Measurements from ENCODE around the gene NIP7. TPM values are rescaled to one million over a fixed set of nuclear protein-coding genes. Genes with fewer than 3 reads are reported as not detected.

Gene NIP7
- total and polyA plus RNA-seq, 4 experiments from 2014 or later, result 23.4 to 31.9 (median 27.7) TPM

GRCh38 chr16:69367980-69368379 lies 28.4 kb downstream of the NIP7 start:
- H3K4me1 Mint-ChIP-seq, result peaks cover 0 to 25% (median 9%) of the 10 kb centered on the region in 4 donors
- intact Hi-C loops (cut with micrococcal nuclease), result no loop called here
- Histone ChIP-seq H3K36me3 (ENCODE audit: insufficient read depth, low read length) (peaks cover 48% of the 10 kb centered on the region), H3K27ac (ENCODE audit: low read depth, low read length) (no peak overlapping the region), H3K4me3 (ENCODE audit: low read length in 2 of 2) (no peak overlapping the region), H3K9me3 (ENCODE audit: control insufficient read depth in 1 of 2, low read length in 2 of 2) (no peaks in the 10 kb centered on the region), H3K27me3 (ENCODE audit: insufficient read depth, low read length) (no peaks in the 10 kb centered on the region), H3K4me1 (ENCODE audit: insufficient read depth, low read length) (no peaks in the 10 kb centered on the region)
- CTCF ChIA-PET (ENCODE audit: partially characterized antibody), result no interaction called here
- H3K27me3 Mint-ChIP-seq, result no peaks in the 10 kb centered on the region
- peak overlapping the region in 2 of 7 donors; percentile 42 to 52 for H3K27ac Mint-ChIP-seq
- no peak for DNase-seq
- no peak overlapping the region for H3K4me3 Mint-ChIP-seq
- H3K36me3 Mint-ChIP-seq, result peaks cover 45 to 76% of the 10 kb centered on the region in 2 donors
- no peaks in the 10 kb centered on the region for H3K9me3 Mint-ChIP-seq
- POLR2A ChIA-PET (ENCODE audit: partially characterized antibody), result no interaction called here

- intact Hi-C loops (cut with micrococcal nuclease), result no loop called here
- peaks cover 6 to 20% (median 12%) of the 10 kb centered on the region in 4 donors for H3K4me1 Mint-ChIP-seq
- Histone ChIP-seq H3K4me3 (ENCODE audit: low read length in 2 of 2) (no peak overlapping the region), H3K27me3 (ENCODE audit: insufficient read depth, low read length) (no peaks in the 10 kb centered on the region), H3K27ac (ENCODE audit: low read depth, low read length) (no peak overlapping the region), H3K9me3 (ENCODE audit: control insufficient read depth in 1 of 2, low read length in 2 of 2) (no peaks in the 10 kb centered on the region), H3K36me3 (ENCODE audit: insufficient read depth, low read length) (peaks cover 48% of the 10 kb centered on the region), H3K4me1 (ENCODE audit: insufficient read depth, low read length) (no peaks in the 10 kb centered on the region)
- no peaks in the 10 kb centered on the region for H3K27me3 Mint-ChIP-seq
- H3K27ac Mint-ChIP-seq, result no peak overlapping the region
- no peak for DNase-seq
- ChIA-PET POLR2A (ENCODE audit: partially characterized antibody) (no interaction called here), CTCF (ENCODE audit: partially characterized antibody) (no interaction called here)
- no peak overlapping the region for H3K4me3 Mint-ChIP-seq
- H3K9me3 Mint-ChIP-seq, result no peaks in the 10 kb centered on the region
- peaks cover 46 to 77% of the 10 kb centered on the region in 2 donors for H3K36me3 Mint-ChIP-seq
These were observed 29.3 kb downstream of the NIP7 start for GRCh38 chr16:69368866-69369265.

- POLR2A ChIA-PET (ENCODE audit: partially characterized antibody), result no interaction called here
- intact Hi-C loops (cut with micrococcal nuclease), result no loop called here
- Histone ChIP-seq H3K27me3 (ENCODE audit: insufficient read depth, low read length) (no peaks in the 10 kb centered on the region), H3K36me3 (ENCODE audit: insufficient read depth, low read length) (peaks cover 38% of the 10 kb centered on the region), H3K9me3 (ENCODE audit: control insufficient read depth in 1 of 2, low read length in 2 of 2) (no peaks in the 10 kb centered on the region), H3K27ac (ENCODE audit: low read depth, low read length) (no peak overlapping the region), H3K4me1 (ENCODE audit: insufficient read depth, low read length) (no peaks in the 10 kb centered on the region), H3K4me3 (ENCODE audit: low read length in 2 of 2) (no peak overlapping the region)
- DNase-seq, result no peak
- no peaks in the 10 kb centered on the region for H3K27me3 Mint-ChIP-seq
- no peak overlapping the region for H3K4me3 Mint-ChIP-seq
- peaks cover 37 to 64% of the 10 kb centered on the region in 2 donors for H3K36me3 Mint-ChIP-seq
- no peak overlapping the region for H3K27ac Mint-ChIP-seq
- CTCF ChIA-PET (ENCODE audit: partially characterized antibody), result no interaction called here
- H3K9me3 Mint-ChIP-seq, result no peaks in the 10 kb centered on the region
- H3K4me1 Mint-ChIP-seq, result peaks cover 7 to 17% (median 11%) of the 10 kb centered on the region in 4 donors
These were observed 32.0 kb downstream of the NIP7 start for GRCh38 chr16:69371564-69371963.

- Mint-ChIP-seq H3K4me1 (peaks cover 10 to 15% (median 13%) of the 10 kb centered on the region in 4 donors), H3K4me3 (no peak overlapping the region), H3K27ac (peak overlapping the region in 3 of 7 donors; percentile 57 to 72 (median 59)), H3K27me3 (no peaks in the 10 kb centered on the region), H3K9me3 (no peaks in the 10 kb centered on the region), H3K36me3 (peaks cover 32 to 57% of the 10 kb centered on the region in 2 donors)
- Histone ChIP-seq H3K27ac (ENCODE audit: low read depth, low read length) (no peak overlapping the region), H3K9me3 (ENCODE audit: control insufficient read depth in 1 of 2, low read length in 2 of 2) (no peaks in the 10 kb centered on the region), H3K36me3 (ENCODE audit: insufficient read depth, low read length) (peaks cover 26% of the 10 kb centered on the region), H3K27me3 (ENCODE audit: insufficient read depth, low read length) (no peaks in the 10 kb centered on the region), H3K4me3 (ENCODE audit: low read length in 2 of 2) (no peak overlapping the region), H3K4me1 (ENCODE audit: insufficient read depth, low read length) (no peaks in the 10 kb centered on the region)
- CTCF ChIA-PET (ENCODE audit: partially characterized antibody), result interaction anchor here (0.7 kb wide), 1 partner anchor 23 kb away, joined by 3 read pairs; no protein-coding TSS in a partner anchor
- intact Hi-C loops (cut with micrococcal nuclease), result no loop called here
- no peak for DNase-seq
- POLR2A ChIA-PET (ENCODE audit: partially characterized antibody), result no interaction called here
These were observed 33.4 kb downstream of the NIP7 start for GRCh38 chr16:69373019-69373418.

- CTCF ChIA-PET (ENCODE audit: partially characterized antibody), result no interaction called here
These were observed 37.0 kb downstream of the NIP7 start for GRCh38 chr16:69376393-69377059.

GRCh38 chr16:69378036-69378435 lies 38.5 kb downstream of the NIP7 start:
- ChIA-PET CTCF (ENCODE audit: partially characterized antibody) (no interaction called here), POLR2A (ENCODE audit: partially characterized antibody) (no interaction called here)
- H3K4me3 Mint-ChIP-seq, result no peak overlapping the region
- no peaks in the 10 kb centered on the region for H3K27me3 Mint-ChIP-seq
- H3K4me3 ChIP-seq (ENCODE audit: low read length in 2 of 2), result no peak overlapping the region
- H3K9me3 Mint-ChIP-seq, result no peaks in the 10 kb centered on the region
- peaks cover 15 to 33% (median 20%) of the 10 kb centered on the region in 4 donors for H3K4me1 Mint-ChIP-seq
- H3K27me3 ChIP-seq (ENCODE audit: insufficient read depth, low read length), result no peaks in the 10 kb centered on the region
- H3K27ac Mint-ChIP-seq, result peak overlapping the region in 4 of 7 donors; percentile 50 to 89 (median 72)
- H3K9me3 ChIP-seq (ENCODE audit: control insufficient read depth in 1 of 2, low read length in 2 of 2), result no peaks in the 10 kb centered on the region
- no peak overlapping the region for H3K27ac ChIP-seq (ENCODE audit: low read depth, low read length)
- intact Hi-C loops (cut with micrococcal nuclease), result no loop called here
- H3K36me3 ChIP-seq (ENCODE audit: insufficient read depth, low read length), result peaks cover 33% of the 10 kb centered on the region
- no peak for DNase-seq
- peaks cover 10% of the 10 kb centered on the region for H3K4me1 ChIP-seq (ENCODE audit: insufficient read depth, low read length)
- H3K36me3 Mint-ChIP-seq, result peaks cover 27 to 55% of the 10 kb centered on the region in 2 donors

More at GRCh38 chr16:69376393-69377059, 37.0 kb downstream of the NIP7 start:
- no peak overlapping the region for H3K4me3 Mint-ChIP-seq
- peaks cover 28 to 56% of the 10 kb centered on the region in 2 donors for H3K36me3 Mint-ChIP-seq
- POLR2A ChIA-PET (ENCODE audit: partially characterized antibody), result interaction anchor here (0.5 to 1.2 kb wide), 2 partner anchors 9 to 19 kb away, joined by 3 read pairs; no protein-coding TSS in a partner anchor
- no peak for DNase-seq
- Histone ChIP-seq H3K4me3 (ENCODE audit: low read length in 2 of 2) (no peak overlapping the region), H3K27me3 (ENCODE audit: insufficient read depth, low read length) (no peaks in the 10 kb centered on the region), H3K36me3 (ENCODE audit: insufficient read depth, low read length) (peaks cover 19% of the 10 kb centered on the region), H3K9me3 (ENCODE audit: control insufficient read depth in 1 of 2, low read length in 2 of 2) (no peaks in the 10 kb centered on the region), H3K27ac (ENCODE audit: low read depth, low read length) (no peak overlapping the region), H3K4me1 (ENCODE audit: insufficient read depth, low read length) (peaks cover 8% of the 10 kb centered on the region)
- H3K27ac Mint-ChIP-seq, result peak overlapping the region in 1 of 7 donors; percentile 25
- no peaks in the 10 kb centered on the region for H3K27me3 Mint-ChIP-seq
- H3K4me1 Mint-ChIP-seq, result peaks cover 11 to 22% (median 19%) of the 10 kb centered on the region in 4 donors
- intact Hi-C loops (cut with micrococcal nuclease), result no loop called here
- H3K9me3 Mint-ChIP-seq, result no peaks in the 10 kb centered on the region

GRCh38 chr16:69378760-69379159 lies 39.2 kb downstream of the NIP7 start:
- H3K36me3 Mint-ChIP-seq, result peaks cover 27 to 55% of the 10 kb centered on the region in 2 donors
- H3K27me3 Mint-ChIP-seq, result no peaks in the 10 kb centered on the region
- Histone ChIP-seq H3K27ac (ENCODE audit: low read depth, low read length) (no peak overlapping the region), H3K4me3 (ENCODE audit: low read length in 2 of 2) (no peak overlapping the region), H3K9me3 (ENCODE audit: control insufficient read depth in 1 of 2, low read length in 2 of 2) (no peaks in the 10 kb centered on the region), H3K4me1 (ENCODE audit: insufficient read depth, low read length) (peaks cover 17% of the 10 kb centered on the region), H3K36me3 (ENCODE audit: insufficient read depth, low read length) (peaks cover 40% of the 10 kb centered on the region), H3K27me3 (ENCODE audit: insufficient read depth, low read length) (no peaks in the 10 kb centered on the region)
- ChIA-PET CTCF (ENCODE audit: partially characterized antibody) (no interaction called here), POLR2A (ENCODE audit: partially characterized antibody) (no interaction called here)
- no peak overlapping the region for H3K4me3 Mint-ChIP-seq
- DNase-seq, result no peak
- H3K9me3 Mint-ChIP-seq, result no peaks in the 10 kb centered on the region
- peak overlapping the region; percentile 37 to 79 (median 68) for H3K27ac Mint-ChIP-seq
- peaks cover 17 to 33% (median 23%) of the 10 kb centered on the region in 4 donors for H3K4me1 Mint-ChIP-seq
- intact Hi-C loops (cut with micrococcal nuclease), result no loop called here

All from CD4-positive, alpha-beta memory T cell (primary cell).